Nephron progenitor cell (in vitro differentiated cells): ENCODE data around the gene EMC8.

Source experiments
- DNase-seq: peaks from one replicate; pipeline ENCODE4 v3.0.0; 2021
- H3K27ac Mint-ChIP-seq: 2 replicates; pipeline ENCODE4 v1.8.0; 2021; ENCODE audit warnings: mild to moderate bottlenecking, moderate library complexity, mixed read lengths
- H3K27me3 Mint-ChIP-seq: 2 replicates; pipeline ENCODE4 v1.8.0; 2021; ENCODE audit warnings: mild to moderate bottlenecking, low read depth, mixed read lengths; ENCODE audit not compliant: poor library complexity
- H3K36me3 Mint-ChIP-seq: 2 replicates; pipeline ENCODE4 v1.8.0; 2021; ENCODE audit warnings: low read depth, mixed read lengths
- H3K4me1 Mint-ChIP-seq: 2 replicates; pipeline ENCODE4 v1.8.0; 2021; ENCODE audit warnings: mixed read lengths
- H3K4me3 Mint-ChIP-seq: 2 replicates; pipeline ENCODE4 v1.8.0; 2021; ENCODE audit warnings: mild to moderate bottlenecking, moderate library complexity, mixed read lengths
- H3K9me3 Mint-ChIP-seq: 2 replicates; pipeline ENCODE4 v1.8.0; 2021; ENCODE audit warnings: mild to moderate bottlenecking, moderate library complexity, mixed read lengths
- CTCF ChIP-seq: fragments of 200-600 bp; sonication (generic); IDR thresholded peaks from 2 replicates; pipeline ENCODE4 v1.5.0; 2021; ENCODE audit warnings: antibody characterized with exemption

Gene EMC8

DNA sequence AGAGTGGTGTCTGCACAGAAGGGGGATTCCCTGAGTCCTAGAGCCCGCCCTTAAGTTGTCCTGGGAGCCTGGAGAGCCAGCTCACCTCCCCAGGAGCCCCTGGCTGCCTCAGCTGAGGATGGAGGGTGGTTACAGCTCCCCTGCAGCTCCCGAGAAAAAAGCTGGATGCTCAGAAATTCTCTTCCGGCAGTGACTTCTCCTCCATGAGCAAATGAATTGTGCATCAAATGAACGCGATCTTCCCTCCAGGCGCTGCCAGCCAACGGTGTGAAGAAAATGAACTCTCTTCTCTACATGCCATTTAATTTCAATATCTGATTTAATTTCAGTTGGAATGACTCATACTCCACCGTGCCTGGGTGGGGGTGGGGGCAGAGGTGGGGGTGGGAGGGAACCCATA lies 34.1 kb downstream of the EMC8 start:
- no peak for TF ChIP-seq CTCF
- no peaks in the 10 kb centered on the region for H3K9me3 Mint-ChIP-seq
- DNase-seq: no peak
- peaks cover 9% of the 10 kb centered on the region for H3K4me1 Mint-ChIP-seq
- H3K36me3 Mint-ChIP-seq: peaks cover 4% of the 10 kb centered on the region
- H3K27me3 Mint-ChIP-seq: peaks cover 47% of the 10 kb centered on the region
- no peak overlapping the region for H3K27ac Mint-ChIP-seq
- H3K4me3 Mint-ChIP-seq: no peak overlapping the region

- no peaks in the 10 kb centered on the region for H3K9me3 Mint-ChIP-seq
Observed at GRCh38 chr16:85763616-85764015, 35.7 kb downstream of the EMC8 start.

GRCh38 chr16:85762970-85763369 lies 36.4 kb downstream of the EMC8 start:
- TF ChIP-seq CTCF: no peak
- no peak for DNase-seq
- no peak overlapping the region for H3K27ac Mint-ChIP-seq
- no peaks in the 10 kb centered on the region for H3K9me3 Mint-ChIP-seq
- H3K36me3 Mint-ChIP-seq: no peaks in the 10 kb centered on the region
- no peak overlapping the region for H3K4me3 Mint-ChIP-seq
- H3K4me1 Mint-ChIP-seq: peaks cover 16% of the 10 kb centered on the region
- H3K27me3 Mint-ChIP-seq: peaks cover 63% of the 10 kb centered on the region

More at GRCh38 chr16:85763616-85764015, 35.7 kb downstream of the EMC8 start:
- H3K27me3 Mint-ChIP-seq: peaks cover 61% of the 10 kb centered on the region
- H3K4me1 Mint-ChIP-seq: peaks cover 19% of the 10 kb centered on the region
- TF ChIP-seq CTCF: no peak
- no peak overlapping the region for H3K27ac Mint-ChIP-seq
- no peak for DNase-seq
- no peak overlapping the region for H3K4me3 Mint-ChIP-seq
- no peaks in the 10 kb centered on the region for H3K36me3 Mint-ChIP-seq

DNA sequence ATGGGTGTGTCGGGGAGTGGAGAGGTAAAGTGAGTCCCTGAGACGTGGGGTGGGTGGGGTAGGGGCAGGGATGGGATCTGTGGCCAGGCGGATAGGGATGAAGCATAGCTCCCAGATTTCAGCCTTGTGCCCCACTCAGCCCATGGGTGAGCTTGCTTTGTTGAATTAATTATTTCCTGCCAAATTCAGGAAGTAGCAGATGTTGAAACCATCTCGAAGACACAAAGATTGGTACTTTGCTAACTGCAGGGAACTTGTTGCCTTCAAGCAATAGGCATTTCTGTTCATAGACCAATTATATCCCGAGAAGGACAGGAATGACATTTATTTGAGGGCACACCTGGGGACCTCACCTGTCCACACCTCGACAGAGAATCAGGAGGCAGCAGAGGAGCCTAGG lies 37.5 kb downstream of the EMC8 start:
- H3K9me3 Mint-ChIP-seq: no peaks in the 10 kb centered on the region
- DNase-seq: no peak
- H3K27ac Mint-ChIP-seq: no peak overlapping the region
- no peaks in the 10 kb centered on the region for H3K36me3 Mint-ChIP-seq
- H3K27me3 Mint-ChIP-seq: peaks cover 63% of the 10 kb centered on the region
- TF ChIP-seq CTCF: no peak
- H3K4me3 Mint-ChIP-seq: no peak overlapping the region
- peaks cover 15% of the 10 kb centered on the region for H3K4me1 Mint-ChIP-seq

GRCh38 chr16:85759631-85760419 lies 39.5 kb downstream of the EMC8 start:
- no peak for TF ChIP-seq CTCF
- H3K9me3 Mint-ChIP-seq: no peaks in the 10 kb centered on the region
- no peak overlapping the region for H3K4me3 Mint-ChIP-seq
- peaks cover 61% of the 10 kb centered on the region for H3K27me3 Mint-ChIP-seq
- peaks cover 19% of the 10 kb centered on the region for H3K4me1 Mint-ChIP-seq
- no peaks in the 10 kb centered on the region for H3K36me3 Mint-ChIP-seq
- H3K27ac Mint-ChIP-seq: no peak overlapping the region
- DNase-seq: no peak

DNA sequence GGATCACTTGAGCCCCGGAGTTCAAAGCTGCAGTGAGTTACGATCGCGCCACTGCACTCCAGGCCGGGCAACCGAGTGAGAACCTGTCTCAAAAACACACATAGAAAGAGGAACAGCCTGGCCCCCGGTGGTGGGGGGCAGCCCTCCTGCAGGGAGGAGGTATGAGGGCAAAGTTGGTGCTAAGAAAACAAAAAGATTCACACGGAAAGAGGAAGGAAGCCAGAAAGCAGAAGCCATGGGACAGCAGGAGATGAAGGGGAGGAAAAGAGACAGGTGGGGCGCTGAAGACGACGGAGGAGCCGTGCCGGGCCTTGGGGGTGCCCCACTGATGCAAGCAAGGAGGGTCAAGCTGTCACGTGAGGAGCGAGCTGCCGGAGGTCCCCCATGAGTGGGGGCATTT lies 40.2 kb downstream of the EMC8 start:
- Mint-ChIP-seq H3K27me3 (peaks cover 59% of the 10 kb centered on the region), H3K4me1 (peaks cover 25% of the 10 kb centered on the region), H3K9me3 (no peaks in the 10 kb centered on the region), H3K27ac (no peak overlapping the region), H3K36me3 (no peaks in the 10 kb centered on the region), H3K4me3 (no peak overlapping the region)
- no peak for DNase-seq
- TF ChIP-seq CTCF: no peak
